ENCODE measurements around the gene PIK3R2.
"Not testable (repeated sequence)": the region's sequence is repeated elsewhere in the genome, so short reads cannot be mapped to it uniquely, and the experiment has no call there.

Gene PIK3R2

GRCh38 chr19:18155095-18156087, 2.4 kb downstream of the PIK3R2 start:
- no peak for DNase-seq (ENCODE audit: low read depth)

GRCh38 chr19:18156268-18156667, 3.3 kb downstream of the PIK3R2 start:
- no peak for DNase-seq (ENCODE audit: low read depth)

- DNase-seq (ENCODE audit: low read depth): no peak
These were observed 4.0 kb downstream of the PIK3R2 start for GRCh38 chr19:18156841-18157464.

- DNase-seq (ENCODE audit: low read depth): no peak
These were observed 4.6 kb downstream of the PIK3R2 start for GRCh38 chr19:18157465-18158063.

- DNase-seq (ENCODE audit: low read depth): no peak
These were observed 5.5 kb downstream of the PIK3R2 start for GRCh38 chr19:18158467-18158866.

GRCh38 chr19:18159059-18159616, 6.2 kb downstream of the PIK3R2 start:
- DNase-seq (ENCODE audit: low read depth): not testable (repeated sequence)

GRCh38 chr19:18159810-18160209, 6.8 kb downstream of the PIK3R2 start:
- DNase-seq (ENCODE audit: low read depth): no peak

GRCh38 chr19:18160493-18160970, 7.6 kb downstream of the PIK3R2 start:
- DNase-seq (ENCODE audit: low read depth): no peak

- peak; percentile 70 for DNase-seq (ENCODE audit: low read depth)
These were observed 8.1 kb downstream of the PIK3R2 start for GRCh38 chr19:18160971-18161635.

GRCh38 chr19:18161636-18162002, 8.7 kb downstream of the PIK3R2 start:
- DNase-seq (ENCODE audit: low read depth): no peak

GRCh38 chr19:18164072-18164471, 11.1 kb downstream of the PIK3R2 start:
- no peak for DNase-seq (ENCODE audit: low read depth)

- DNase-seq (ENCODE audit: low read depth): no peak
These were observed 13.0 kb downstream of the PIK3R2 start for GRCh38 chr19:18165794-18166544.

GRCh38 chr19:18167011-18167410, 14.0 kb downstream of the PIK3R2 start:
- DNase-seq (ENCODE audit: low read depth): no peak

- DNase-seq (ENCODE audit: low read depth): no peak
These were observed 15.1 kb downstream of the PIK3R2 start for GRCh38 chr19:18167975-18168645.

GRCh38 chr19:18168673-18169381, 15.9 kb downstream of the PIK3R2 start:
- no peak for DNase-seq (ENCODE audit: low read depth)

- DNase-seq (ENCODE audit: low read depth): no peak
These were observed 17.8 kb downstream of the PIK3R2 start for GRCh38 chr19:18170714-18171255.

GRCh38 chr19:18171605-18172327, 18.8 kb downstream of the PIK3R2 start:
- no peak for DNase-seq (ENCODE audit: low read depth)

- no peak for DNase-seq (ENCODE audit: low read depth)
These were observed 19.5 kb downstream of the PIK3R2 start for GRCh38 chr19:18172331-18173053.

Data from T follicular helper cell (primary cell).